ENCODE measurements around the gene SYNC.

- no peak for TF ChIP-seq RFX5 (IDR thresholded peaks at IDR 0.05; ENCODE audit: low read depth, low read length)
- TF ChIP-seq BCL11A (IDR thresholded peaks at IDR 0.05; ENCODE audit: low read depth, low read length) = no peak
- TF ChIP-seq RCOR1 (conservative IDR thresholded peaks at IDR 0.05; ENCODE audit: low read depth, low read length) = no peak
- TF ChIP-seq EGR1 (IDR thresholded peaks at IDR 0.05; ENCODE audit: borderline replicate concordance in 1 of 2, low read depth in 2 of 2, low read length in 2 of 2) = no peak
- TF ChIP-seq FOXM1 (IDR thresholded peaks at IDR 0.05; ENCODE audit: low read depth, low read length) = no peak
- no peak for TF ChIP-seq CTCF (IDR thresholded peaks at IDR 0.05 in 2 of 3, conservative IDR thresholded peaks at IDR 0.05 in 1 of 3; ENCODE audit: control insufficient read depth in 2 of 3, extremely low read depth in 1 of 3, insufficient read depth in 1 of 3, low read depth in 3 of 3, low read length in 3 of 3)
- no peak for TF ChIP-seq BCL3 (IDR thresholded peaks at IDR 0.05; ENCODE audit: borderline replicate concordance, insufficient read depth, low read depth, low read length, poor library complexity, severe bottlenecking)
- TF ChIP-seq NR2F1 (conservative IDR thresholded peaks at IDR 0.05) = no peak
- TF ChIP-seq SIN3A (IDR thresholded peaks at IDR 0.05; ENCODE audit: low read depth, low read length) = no peak
- TF ChIP-seq POLR2A (IDR thresholded peaks at IDR 0.05; ENCODE audit: low read depth, low read length) = no peak
- no peak for TF ChIP-seq EZH2 (IDR thresholded peaks at IDR 0.05; ENCODE audit: borderline replicate concordance, control insufficient read depth, low read depth, low read length)
- TF ChIP-seq CEBPB (IDR thresholded peaks at IDR 0.05; ENCODE audit: borderline replicate concordance in 1 of 2, low read depth in 2 of 2, low read length in 2 of 2) = no peak
- TF ChIP-seq ETV6 (conservative IDR thresholded peaks at IDR 0.05 in 1 of 2, IDR thresholded peaks at IDR 0.05 in 1 of 2; ENCODE audit: borderline replicate concordance in 1 of 2, low read depth in 1 of 2) = no peak
Measured at GRCh38 chr1:32742199-32742947, 39.8 kb upstream of the SYNC start.

Measured in GM12878 (cell line).